ENCODE measurements around the gene REXO2. TPM values are rescaled to one million over a fixed set of nuclear protein-coding genes. Genes with fewer than 3 reads are reported as not detected.

Gene REXO2
- total and polyA plus RNA-seq, 2 of the 13 experiments (the other 11 are each of a cell fraction or from before 2014, with no cell fraction given) = 95.6 to 104 TPM

DNA sequence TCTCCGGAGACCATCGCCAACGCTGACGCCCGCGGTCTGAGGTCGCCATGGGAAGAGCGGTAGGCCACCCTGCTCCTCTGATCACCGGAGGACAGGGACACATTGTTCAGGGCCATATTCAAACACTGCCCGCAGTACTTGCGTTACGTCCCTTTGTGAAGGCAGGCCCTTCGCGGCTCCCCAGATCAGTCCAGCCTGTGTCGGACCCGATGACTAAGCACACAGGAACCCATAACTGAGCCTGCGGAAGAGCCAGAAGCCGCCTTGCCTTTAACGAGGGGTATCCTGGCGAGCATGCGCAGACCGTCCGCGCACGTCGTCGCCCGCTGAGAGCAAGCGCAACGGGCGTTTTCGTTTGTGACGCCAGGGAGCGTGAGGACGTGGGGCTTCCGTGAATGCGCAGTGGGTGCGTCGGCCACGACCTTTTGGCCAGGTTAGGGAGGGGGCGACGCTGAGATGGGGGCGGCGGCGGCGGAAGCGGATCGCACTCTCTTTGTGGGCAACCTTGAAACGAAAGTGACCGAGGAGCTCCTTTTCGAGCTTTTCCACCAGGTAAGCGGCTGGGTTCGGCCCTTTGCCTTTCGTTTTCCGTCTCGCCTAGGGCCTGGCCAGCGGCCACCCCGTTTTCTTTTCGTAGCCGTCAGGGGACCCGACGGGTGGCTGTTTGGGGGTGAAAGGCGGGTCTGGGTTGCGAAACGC lies 38.9 kb upstream of the REXO2 start, which contains the start of the genes C11orf71 and RBM7 (continued):
- TF ChIP-seq, protein P1, sequence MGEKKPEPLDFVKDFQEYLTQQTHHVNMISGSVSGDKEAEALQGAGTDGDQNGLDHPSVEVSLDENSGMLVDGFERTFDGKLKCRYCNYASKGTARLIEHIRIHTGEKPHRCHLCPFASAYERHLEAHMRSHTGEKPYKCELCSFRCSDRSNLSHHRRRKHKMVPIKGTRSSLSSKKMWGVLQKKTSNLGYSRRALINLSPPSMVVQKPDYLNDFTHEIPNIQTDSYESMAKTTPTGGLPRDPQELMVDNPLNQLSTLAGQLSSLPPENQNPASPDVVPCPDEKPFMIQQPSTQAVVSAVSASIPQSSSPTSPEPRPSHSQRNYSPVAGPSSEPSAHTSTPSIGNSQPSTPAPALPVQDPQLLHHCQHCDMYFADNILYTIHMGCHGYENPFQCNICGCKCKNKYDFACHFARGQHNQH (CRISPR knock-in tag; IDR thresholded peaks at IDR 0.05) = 0 out of 2 replicates have a peak, but pooled peaks have one; percentile 12
- TF ChIP-seq ZNF629 (CRISPR knock-in tag; conservative IDR thresholded peaks at IDR 0.05) = 0 out of 2 replicates have a peak, but pooled peaks have one; percentile 12
- peak; percentile 77 for TF ChIP-seq NFE2L2 (IDR thresholded peaks at IDR 0.05; ENCODE audit: low read length)
- TF ChIP-seq MAFK (conservative IDR thresholded peaks at IDR 0.05 in 1 of 2, IDR thresholded peaks at IDR 0.05 in 1 of 2; ENCODE audit: low read length in 2 of 2) = peak in 1 of 2 experiments; percentile 39; a peak in 1 of 4 replicates
- TF ChIP-seq, protein P2, sequence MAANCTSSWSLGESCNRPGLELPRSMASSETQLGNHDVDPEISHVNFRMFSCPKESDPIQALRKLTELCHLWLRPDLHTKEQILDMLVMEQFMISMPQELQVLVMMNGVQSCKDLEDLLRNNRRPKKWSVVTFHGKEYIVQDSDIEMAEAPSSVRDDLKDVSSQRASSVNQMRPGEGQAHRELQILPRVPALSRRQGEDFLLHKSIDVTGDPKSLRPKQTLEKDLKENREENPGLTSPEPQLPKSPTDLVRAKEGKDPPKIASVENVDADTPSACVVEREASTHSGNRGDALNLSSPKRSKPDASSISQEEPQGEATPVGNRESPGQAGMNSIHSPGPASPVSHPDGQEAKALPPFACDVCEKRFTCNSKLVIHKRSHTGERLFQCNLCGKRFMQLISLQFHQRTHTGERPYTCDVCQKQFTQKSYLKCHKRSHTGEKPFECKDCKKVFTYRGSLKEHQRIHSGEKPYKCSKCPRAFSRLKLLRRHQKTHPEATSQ (CRISPR knock-in tag; IDR thresholded peaks at IDR 0.05; ENCODE audit: borderline replicate concordance) = no peak
- TF ChIP-seq, protein P3, sequence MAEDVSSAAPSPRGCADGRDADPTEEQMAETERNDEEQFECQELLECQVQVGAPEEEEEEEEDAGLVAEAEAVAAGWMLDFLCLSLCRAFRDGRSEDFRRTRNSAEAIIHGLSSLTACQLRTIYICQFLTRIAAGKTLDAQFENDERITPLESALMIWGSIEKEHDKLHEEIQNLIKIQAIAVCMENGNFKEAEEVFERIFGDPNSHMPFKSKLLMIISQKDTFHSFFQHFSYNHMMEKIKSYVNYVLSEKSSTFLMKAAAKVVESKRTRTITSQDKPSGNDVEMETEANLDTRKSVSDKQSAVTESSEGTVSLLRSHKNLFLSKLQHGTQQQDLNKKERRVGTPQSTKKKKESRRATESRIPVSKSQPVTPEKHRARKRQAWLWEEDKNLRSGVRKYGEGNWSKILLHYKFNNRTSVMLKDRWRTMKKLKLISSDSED (CRISPR knock-in tag; IDR thresholded peaks at IDR 0.05) = no peak
- TF ChIP-seq ZNF124 (CRISPR knock-in tag; IDR thresholded peaks at IDR 0.05) = no peak
- no peak for TF ChIP-seq TBP (CRISPR knock-in tag; IDR thresholded peaks at IDR 0.05)
- TF ChIP-seq, protein P4, sequence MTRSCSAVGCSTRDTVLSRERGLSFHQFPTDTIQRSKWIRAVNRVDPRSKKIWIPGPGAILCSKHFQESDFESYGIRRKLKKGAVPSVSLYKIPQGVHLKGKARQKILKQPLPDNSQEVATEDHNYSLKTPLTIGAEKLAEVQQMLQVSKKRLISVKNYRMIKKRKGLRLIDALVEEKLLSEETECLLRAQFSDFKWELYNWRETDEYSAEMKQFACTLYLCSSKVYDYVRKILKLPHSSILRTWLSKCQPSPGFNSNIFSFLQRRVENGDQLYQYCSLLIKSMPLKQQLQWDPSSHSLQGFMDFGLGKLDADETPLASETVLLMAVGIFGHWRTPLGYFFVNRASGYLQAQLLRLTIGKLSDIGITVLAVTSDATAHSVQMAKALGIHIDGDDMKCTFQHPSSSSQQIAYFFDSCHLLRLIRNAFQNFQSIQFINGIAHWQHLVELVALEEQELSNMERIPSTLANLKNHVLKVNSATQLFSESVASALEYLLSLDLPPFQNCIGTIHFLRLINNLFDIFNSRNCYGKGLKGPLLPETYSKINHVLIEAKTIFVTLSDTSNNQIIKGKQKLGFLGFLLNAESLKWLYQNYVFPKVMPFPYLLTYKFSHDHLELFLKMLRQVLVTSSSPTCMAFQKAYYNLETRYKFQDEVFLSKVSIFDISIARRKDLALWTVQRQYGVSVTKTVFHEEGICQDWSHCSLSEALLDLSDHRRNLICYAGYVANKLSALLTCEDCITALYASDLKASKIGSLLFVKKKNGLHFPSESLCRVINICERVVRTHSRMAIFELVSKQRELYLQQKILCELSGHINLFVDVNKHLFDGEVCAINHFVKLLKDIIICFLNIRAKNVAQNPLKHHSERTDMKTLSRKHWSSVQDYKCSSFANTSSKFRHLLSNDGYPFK (CRISPR knock-in tag; IDR thresholded peaks at IDR 0.05; ENCODE audit: borderline replicate concordance) = peak; percentile 85; the same call in 1 of the 2 replicates
- no peak for TF ChIP-seq KLF13 (CRISPR knock-in tag; IDR thresholded peaks at IDR 0.05)
- TF ChIP-seq, protein P5, sequence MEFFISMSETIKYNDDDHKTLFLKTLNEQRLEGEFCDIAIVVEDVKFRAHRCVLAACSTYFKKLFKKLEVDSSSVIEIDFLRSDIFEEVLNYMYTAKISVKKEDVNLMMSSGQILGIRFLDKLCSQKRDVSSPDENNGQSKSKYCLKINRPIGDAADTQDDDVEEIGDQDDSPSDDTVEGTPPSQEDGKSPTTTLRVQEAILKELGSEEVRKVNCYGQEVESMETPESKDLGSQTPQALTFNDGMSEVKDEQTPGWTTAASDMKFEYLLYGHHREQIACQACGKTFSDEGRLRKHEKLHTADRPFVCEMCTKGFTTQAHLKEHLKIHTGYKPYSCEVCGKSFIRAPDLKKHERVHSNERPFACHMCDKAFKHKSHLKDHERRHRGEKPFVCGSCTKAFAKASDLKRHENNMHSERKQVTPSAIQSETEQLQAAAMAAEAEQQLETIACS (CRISPR knock-in tag; IDR thresholded peaks at IDR 0.05) = peak; percentile 52; the same call in 1 of the 2 replicates
- TF ChIP-seq, protein P6, sequence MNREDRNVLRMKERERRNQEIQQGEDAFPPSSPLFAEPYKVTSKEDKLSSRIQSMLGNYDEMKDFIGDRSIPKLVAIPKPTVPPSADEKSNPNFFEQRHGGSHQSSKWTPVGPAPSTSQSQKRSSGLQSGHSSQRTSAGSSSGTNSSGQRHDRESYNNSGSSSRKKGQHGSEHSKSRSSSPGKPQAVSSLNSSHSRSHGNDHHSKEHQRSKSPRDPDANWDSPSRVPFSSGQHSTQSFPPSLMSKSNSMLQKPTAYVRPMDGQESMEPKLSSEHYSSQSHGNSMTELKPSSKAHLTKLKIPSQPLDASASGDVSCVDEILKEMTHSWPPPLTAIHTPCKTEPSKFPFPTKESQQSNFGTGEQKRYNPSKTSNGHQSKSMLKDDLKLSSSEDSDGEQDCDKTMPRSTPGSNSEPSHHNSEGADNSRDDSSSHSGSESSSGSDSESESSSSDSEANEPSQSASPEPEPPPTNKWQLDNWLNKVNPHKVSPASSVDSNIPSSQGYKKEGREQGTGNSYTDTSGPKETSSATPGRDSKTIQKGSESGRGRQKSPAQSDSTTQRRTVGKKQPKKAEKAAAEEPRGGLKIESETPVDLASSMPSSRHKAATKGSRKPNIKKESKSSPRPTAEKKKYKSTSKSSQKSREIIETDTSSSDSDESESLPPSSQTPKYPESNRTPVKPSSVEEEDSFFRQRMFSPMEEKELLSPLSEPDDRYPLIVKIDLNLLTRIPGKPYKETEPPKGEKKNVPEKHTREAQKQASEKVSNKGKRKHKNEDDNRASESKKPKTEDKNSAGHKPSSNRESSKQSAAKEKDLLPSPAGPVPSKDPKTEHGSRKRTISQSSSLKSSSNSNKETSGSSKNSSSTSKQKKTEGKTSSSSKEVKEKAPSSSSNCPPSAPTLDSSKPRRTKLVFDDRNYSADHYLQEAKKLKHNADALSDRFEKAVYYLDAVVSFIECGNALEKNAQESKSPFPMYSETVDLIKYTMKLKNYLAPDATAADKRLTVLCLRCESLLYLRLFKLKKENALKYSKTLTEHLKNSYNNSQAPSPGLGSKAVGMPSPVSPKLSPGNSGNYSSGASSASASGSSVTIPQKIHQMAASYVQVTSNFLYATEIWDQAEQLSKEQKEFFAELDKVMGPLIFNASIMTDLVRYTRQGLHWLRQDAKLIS (CRISPR knock-in tag; IDR thresholded peaks at IDR 0.05) = peak; percentile 88; the same call in 1 of the 2 replicates
- peak; percentile 52; the same call in 1 of the 2 replicates for TF ChIP-seq ZNF292 (CRISPR knock-in tag; IDR thresholded peaks at IDR 0.05; ENCODE audit: borderline replicate concordance, low read depth)
- no peak for TF ChIP-seq ADNP (CRISPR knock-in tag; IDR thresholded peaks at IDR 0.05)
- peak; percentile 92 for TF ChIP-seq KMT2B (CRISPR knock-in tag; IDR thresholded peaks at IDR 0.05)

Data from HepG2 (cell line).